Colonic mucosa (tissue), 4 donors: ENCODE results near the gene YWHAE. TPM values are rescaled to one million over a fixed set of nuclear protein-coding genes. Genes with fewer than 3 reads are reported as not detected.

Source experiments
- DNase-seq: peaks from one replicate; pipeline ENCODE4 v3.0.0-alpha.2; 2020
- H3K27ac ChIP-seq: fragments of 200-600 bp; one replicate; pipeline ENCODE4 v1.8.0; 2021
- H3K27me3 ChIP-seq: fragments of 200-600 bp; one replicate; pipeline ENCODE4 v1.8.0; 2021
- H3K36me3 ChIP-seq: fragments of 200-600 bp; one replicate; pipeline ENCODE4 v1.8.0; 2021
- H3K4me1 ChIP-seq: fragments of 200-600 bp; one replicate; pipeline ENCODE4 v1.8.0; 2021; ENCODE audit warnings: mild to moderate bottlenecking
- H3K4me3 ChIP-seq: fragments of 200-600 bp; one replicate; pipeline ENCODE4 v1.8.0; 2021
- H3K9ac ChIP-seq, 2 donors: one replicate each; pipeline ENCODE4 v1.7.0; 2013; ENCODE audit warnings: control low read depth in 2 of 2, low read depth in 2 of 2, low read length in 2 of 2
- H3K9me3 ChIP-seq: fragments of 200-600 bp; one replicate; pipeline ENCODE4 v1.8.0; 2021
- intact Hi-C: fragments of 100-400 bp; cut with DNase I; formaldehyde crosslinking; loops from one replicate; pipeline ENCODE4 v1.14.1; 2022
- total RNA-seq, 2 donors: library from RNA; stranded (reverse); fragmentation: NEBNext Ultra II Directional in 1 of 2; extraction: Animal tissue kit (Norgen Biotek cat#: 25700) in 1 of 2; gene quantifications; one replicate each; pipeline ENCODE4 v1.2.1, GENCODE V29; 2021
- TF ChIP-seq, protein P1 (sequence below): fragments of 200-600 bp; IDR thresholded peaks from one replicate; pipeline ENCODE4 v1.8.0; 2022; ENCODE audit warnings: antibody characterized with exemption, mild to moderate bottlenecking
- donor health status: healthy.
- donor health status: DM: no; HTN: no; CAD: no.
- donor health status: DM: no; HTN: no; CAD: no.

The YWHAE gene
- total RNA-seq, 2 donors from 2014 or later = 533 to 644 TPM

DNA sequence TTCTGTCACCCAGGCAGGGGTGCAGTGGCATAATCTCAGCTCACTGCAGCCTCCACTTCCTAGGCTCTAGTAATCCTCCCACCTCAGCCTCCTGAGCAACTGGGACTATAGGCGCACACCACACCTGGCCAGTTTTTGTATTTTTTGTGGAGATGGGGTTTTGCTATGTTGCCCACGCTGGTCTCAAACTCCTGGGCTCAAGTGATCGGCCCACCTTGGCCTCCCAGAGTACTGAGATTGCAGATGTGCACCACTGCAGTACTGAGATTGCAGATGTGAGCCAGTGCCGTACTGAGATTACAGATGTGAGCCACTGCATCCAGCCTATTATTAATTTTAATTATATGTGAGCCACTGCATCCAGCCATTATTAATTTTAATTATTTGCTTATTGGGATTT, 42.2 kb upstream of the YWHAE start:
- no peak overlapping the region for H3K4me3 ChIP-seq
- TF ChIP-seq, protein P1, sequence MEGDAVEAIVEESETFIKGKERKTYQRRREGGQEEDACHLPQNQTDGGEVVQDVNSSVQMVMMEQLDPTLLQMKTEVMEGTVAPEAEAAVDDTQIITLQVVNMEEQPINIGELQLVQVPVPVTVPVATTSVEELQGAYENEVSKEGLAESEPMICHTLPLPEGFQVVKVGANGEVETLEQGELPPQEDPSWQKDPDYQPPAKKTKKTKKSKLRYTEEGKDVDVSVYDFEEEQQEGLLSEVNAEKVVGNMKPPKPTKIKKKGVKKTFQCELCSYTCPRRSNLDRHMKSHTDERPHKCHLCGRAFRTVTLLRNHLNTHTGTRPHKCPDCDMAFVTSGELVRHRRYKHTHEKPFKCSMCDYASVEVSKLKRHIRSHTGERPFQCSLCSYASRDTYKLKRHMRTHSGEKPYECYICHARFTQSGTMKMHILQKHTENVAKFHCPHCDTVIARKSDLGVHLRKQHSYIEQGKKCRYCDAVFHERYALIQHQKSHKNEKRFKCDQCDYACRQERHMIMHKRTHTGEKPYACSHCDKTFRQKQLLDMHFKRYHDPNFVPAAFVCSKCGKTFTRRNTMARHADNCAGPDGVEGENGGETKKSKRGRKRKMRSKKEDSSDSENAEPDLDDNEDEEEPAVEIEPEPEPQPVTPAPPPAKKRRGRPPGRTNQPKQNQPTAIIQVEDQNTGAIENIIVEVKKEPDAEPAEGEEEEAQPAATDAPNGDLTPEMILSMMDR = no peak
- intact Hi-C loops = no loop called here
- H3K9me3 ChIP-seq = no peaks in the 10 kb centered on the region
- no peak overlapping the region for H3K9ac ChIP-seq
- H3K27me3 ChIP-seq = no peaks in the 10 kb centered on the region
- no peaks in the 10 kb centered on the region for H3K36me3 ChIP-seq
- DNase-seq = no peak
- H3K27ac ChIP-seq = no peak overlapping the region
- H3K4me1 ChIP-seq = no peaks in the 10 kb centered on the region

- intact Hi-C loops = no loop called here
- no peak for DNase-seq
- TF ChIP-seq, protein P1 = no peak
- no peaks in the 10 kb centered on the region for H3K9me3 ChIP-seq
- H3K27ac ChIP-seq = no peak overlapping the region
- H3K4me1 ChIP-seq = no peaks in the 10 kb centered on the region
- H3K9ac ChIP-seq = no peak overlapping the region
- no peaks in the 10 kb centered on the region for H3K27me3 ChIP-seq
- no peak overlapping the region for H3K4me3 ChIP-seq
- peaks cover 4% of the 10 kb centered on the region for H3K36me3 ChIP-seq
Measured at GRCh38 chr17:1440921-1441320, 40.9 kb upstream of the YWHAE start.

DNA sequence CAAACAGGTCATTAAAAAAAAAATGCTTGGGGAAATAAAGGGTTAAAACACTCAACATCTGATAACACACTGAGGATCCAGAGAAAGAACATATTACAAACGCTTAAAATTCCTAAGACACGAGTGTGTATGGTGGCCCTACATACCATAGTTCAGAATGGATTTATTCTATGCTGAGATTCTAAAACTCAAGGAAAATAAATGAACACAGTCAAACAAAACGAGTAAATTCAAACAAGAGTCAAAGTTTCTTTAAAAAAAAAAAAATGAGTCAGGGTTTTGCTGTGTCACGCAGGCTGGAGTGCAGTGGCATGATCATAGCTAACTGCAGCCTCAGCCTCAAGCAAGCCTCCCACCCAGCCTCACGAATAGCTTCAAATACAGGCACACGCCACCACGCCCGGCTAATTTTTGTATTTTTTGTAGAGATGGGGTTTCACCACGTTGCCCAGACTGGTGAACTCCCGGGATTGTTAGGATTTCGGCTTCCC, 38.6 kb upstream of the YWHAE start:
- H3K4me3 ChIP-seq = no peak overlapping the region
- intact Hi-C loops = no loop called here
- TF ChIP-seq, protein P1 = no peak
- H3K4me1 ChIP-seq = no peaks in the 10 kb centered on the region
- peaks cover 4% of the 10 kb centered on the region for H3K36me3 ChIP-seq
- no peak for DNase-seq
- no peaks in the 10 kb centered on the region for H3K9me3 ChIP-seq
- no peak overlapping the region for H3K9ac ChIP-seq
- H3K27ac ChIP-seq = no peak overlapping the region
- no peaks in the 10 kb centered on the region for H3K27me3 ChIP-seq

GRCh38 chr17:1435326-1435725, 35.3 kb upstream of the YWHAE start:
- Histone ChIP-seq H3K4me1 (no peaks in the 10 kb centered on the region), H3K36me3 (peaks cover 4% of the 10 kb centered on the region), H3K9ac (no peak overlapping the region), H3K27ac (no peak overlapping the region), H3K4me3 (no peak overlapping the region), H3K27me3 (no peaks in the 10 kb centered on the region), H3K9me3 (no peaks in the 10 kb centered on the region)
- no peak for DNase-seq
- intact Hi-C loops = no loop called here
- TF ChIP-seq, protein P1 = no peak

DNA sequence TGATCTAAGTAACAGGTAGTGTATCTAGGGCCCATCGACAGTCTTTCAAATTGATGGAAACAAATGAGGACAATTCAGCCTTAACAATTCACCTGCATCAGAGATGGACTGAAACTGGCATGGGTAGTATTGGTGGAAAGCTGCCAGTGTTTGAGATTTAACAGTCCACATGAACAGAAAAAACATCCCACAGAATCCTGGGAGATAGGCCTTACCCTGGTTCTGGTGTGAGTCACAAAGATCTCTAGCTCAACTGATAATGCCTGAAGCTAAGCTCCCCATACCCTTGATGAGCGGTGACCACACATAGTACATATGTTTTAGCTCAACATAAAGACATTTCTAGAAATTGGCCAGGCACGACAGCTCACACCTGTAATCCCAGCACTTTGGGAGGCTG, 34.1 kb upstream of the YWHAE start:
- Histone ChIP-seq H3K36me3 (peaks cover 4% of the 10 kb centered on the region), H3K27me3 (no peaks in the 10 kb centered on the region), H3K9me3 (no peaks in the 10 kb centered on the region), H3K9ac (no peak overlapping the region), H3K4me1 (no peaks in the 10 kb centered on the region), H3K4me3 (no peak overlapping the region), H3K27ac (no peak overlapping the region)
- no peak for DNase-seq
- TF ChIP-seq, protein P1 = no peak
- intact Hi-C loops = no loop called here
